Measurements from ENCODE around the gene CCDC93. TPM values are rescaled to one million over a fixed set of nuclear protein-coding genes. Genes with fewer than 3 reads are reported as not detected.

CCDC93 gene
- total RNA-seq, 5 donors from 2014 or later (not counting 1 experiment from before 2014, with no cell fraction given) = 47.8 to 55.3 (median 50.5) TPM

DNA sequence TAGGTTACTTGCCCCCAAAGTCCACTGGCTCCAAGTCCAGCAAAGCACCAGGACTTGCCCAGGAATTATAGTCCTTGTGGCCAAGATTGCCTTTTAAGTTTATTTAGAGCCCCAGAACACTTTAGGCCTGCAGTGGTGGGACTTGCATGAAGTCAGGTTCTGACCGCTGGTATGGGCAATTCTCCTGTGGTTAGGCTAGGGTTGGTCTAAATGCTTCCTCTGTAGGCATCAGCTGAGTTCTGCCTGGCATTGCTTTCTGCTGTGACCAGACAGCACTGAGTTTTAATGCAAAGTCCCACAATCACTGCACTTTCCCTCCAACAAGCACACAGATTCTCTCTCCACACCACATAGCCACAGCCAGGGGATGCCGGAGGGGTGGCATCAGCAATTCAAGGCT is 134.9 kb downstream of the CCDC93 start:
- no CpG with 5 or more reads among the region's 2 CpGs for WGBS (ENCODE audit: insufficient coverage)

DNA sequence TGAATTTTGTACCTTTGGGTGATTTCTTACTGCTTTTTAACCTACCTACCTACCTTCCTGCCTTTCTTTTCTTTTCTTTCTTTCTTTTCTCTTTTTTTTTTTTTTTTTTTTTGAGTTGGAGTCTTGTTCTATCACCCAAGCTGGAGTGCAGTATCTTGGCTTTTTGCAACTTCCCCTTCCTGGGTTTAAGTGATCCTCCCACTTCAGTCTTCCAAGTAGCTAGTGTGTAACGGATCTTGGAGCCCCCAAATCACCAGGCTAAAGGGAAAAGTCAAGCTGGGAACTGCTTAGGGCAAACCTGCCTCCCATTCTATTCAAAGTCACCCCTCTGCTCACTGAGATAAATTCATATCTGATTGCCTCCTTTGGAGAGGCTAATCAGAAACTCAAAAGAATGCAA is 138.1 kb downstream of the CCDC93 start:
- Mint-ChIP-seq H3K27me3 (peaks cover 36 to 39% of the 10 kb centered on the region in 2 donors), H3K4me3 (no peak overlapping the region), H3K36me3 (no peaks in the 10 kb centered on the region), H3K27ac (no peak overlapping the region), H3K4me1 (no peaks in the 10 kb centered on the region), H3K9me3 (peaks cover 5 to 9% (median 9%) of the 10 kb centered on the region in 3 donors)
- ATAC-seq (replicated peaks in 1 of 4) = no peak
- DNase-seq = no peak
- no CpG with 5 or more reads among the region's 1 CpG for WGBS (ENCODE audit: insufficient coverage)
- Histone ChIP-seq H3K27me3 (replicated peaks in 1 of 2; ENCODE audit: control insufficient read depth in 2 of 2, extremely low read depth in 1 of 2, insufficient read depth in 2 of 2, low read length in 1 of 2) (peaks cover 0 to 17% of the 10 kb centered on the region in 2 experiments), H3K36me3 (ENCODE audit: control insufficient read depth in 2 of 2, extremely low read depth in 1 of 2, insufficient read depth in 1 of 2, low read length in 1 of 2) (no peaks in the 10 kb centered on the region), H3K4me3 (ENCODE audit: control insufficient read depth in 1 of 2, extremely low read depth in 1 of 2, low read length in 1 of 2) (no peak overlapping the region), H3K9me3 (no peaks in the 10 kb centered on the region), H3K4me1 (ENCODE audit: control insufficient read depth in 1 of 2, extremely low read depth in 1 of 2, insufficient read depth in 2 of 2, low read length in 2 of 2) (no peaks in the 10 kb centered on the region), H3K27ac (ENCODE audit: low read length) (no peak overlapping the region)
- ChIA-PET CTCF (no interaction called here), POLR2A (no interaction called here)

More for the DNA sequence above, 134.9 kb downstream of the CCDC93 start:
- ATAC-seq (replicated peaks in 1 of 4) = no peak
- DNase-seq = no peak
- Mint-ChIP-seq H3K27me3 (peaks cover 41 to 51% of the 10 kb centered on the region in 2 donors), H3K27ac (no peak overlapping the region), H3K36me3 (no peaks in the 10 kb centered on the region), H3K4me3 (no peak overlapping the region), H3K9me3 (peaks cover 5 to 16% (median 9%) of the 10 kb centered on the region in 3 donors), H3K4me1 (no peaks in the 10 kb centered on the region)
- H3K9me3 ChIP-seq = no peaks in the 10 kb centered on the region
- no peaks in the 10 kb centered on the region for H3K36me3 ChIP-seq (ENCODE audit: control insufficient read depth in 2 of 2, extremely low read depth in 1 of 2, insufficient read depth in 1 of 2, low read length in 1 of 2)
- peaks cover 0 to 20% of the 10 kb centered on the region in 2 experiments for H3K27me3 ChIP-seq (replicated peaks in 1 of 2; ENCODE audit: control insufficient read depth in 2 of 2, extremely low read depth in 1 of 2, insufficient read depth in 2 of 2, low read length in 1 of 2)
- no peak overlapping the region for H3K27ac ChIP-seq (ENCODE audit: low read length)
- no peak overlapping the region for H3K4me3 ChIP-seq (ENCODE audit: control insufficient read depth in 1 of 2, extremely low read depth in 1 of 2, low read length in 1 of 2)
- POLR2A ChIA-PET = no interaction called here
- CTCF ChIA-PET = no interaction called here
- no peaks in the 10 kb centered on the region for H3K4me1 ChIP-seq (ENCODE audit: control insufficient read depth in 1 of 2, extremely low read depth in 1 of 2, insufficient read depth in 2 of 2, low read length in 2 of 2)

Other genes with a start within 250 kb of the CCDC93 start
- 100 to 1,000 TPM in 2 of 5 donors, 10 to 100 TPM in 3; 78.2 to 134 (median 88.7) TPM for gene DDX18, start 199.4 kb downstream of the CCDC93 start, total RNA-seq
- 10 to 100 TPM; 13.8 to 18.9 (median 16.9) TPM for gene INSIG2, start 74.4 kb upstream of the CCDC93 start, total RNA-seq

Data from T-cell (primary cell).